K562 (cell line): ENCODE data around the gene NAXE. TPM values are rescaled to one million over a fixed set of nuclear protein-coding genes. Genes with fewer than 3 reads are reported as not detected.

ENCODE experiments used
- ASH1L ChIP-seq: fragments of 450-650 bp; IDR thresholded peaks from 2 replicates; pipeline ENCODE4 v1.6.1; 2018; ENCODE audit warnings: borderline replicate concordance, mild to moderate bottlenecking, low read depth; ENCODE audit not compliant: partially characterized antibody
- CHD4 ChIP-seq: fragments of 200-600 bp; sonication (generic); IDR thresholded peaks from 3 replicates; pipeline ENCODE4 v1.6.1; 2012; ENCODE audit warnings: low read depth, mild to moderate bottlenecking, mixed read lengths, low read length, inconsistent platforms; ENCODE audit not compliant: insufficient read depth, insufficient replicate concordance, poor library complexity, severe bottlenecking
- FOSL1 ChIP-seq: fragments of 200-800 bp; sonication (Bioruptor generic); conservative IDR thresholded peaks from 2 replicates; pipeline ENCODE4 v1.6.1; 2016; ENCODE audit warnings: missing genetic modification characterization, missing compliant biosample characterization
- MED1 ChIP-seq: sonication (generic); formaldehyde crosslinking; IDR thresholded peaks from 2 replicates; pipeline ENCODE4 v1.8.1; 2023; ENCODE audit warnings: missing genetic modification reagents, borderline replicate concordance
- MEF2D ChIP-seq: conservative IDR thresholded peaks from 2 replicates; pipeline ENCODE4 v1.6.1; 2016; ENCODE audit warnings: low read depth, missing genetic modification characterization, missing compliant biosample characterization
- NELFE ChIP-seq: IDR thresholded peaks from 2 replicates; pipeline ENCODE4 v1.6.1; 2011; ENCODE audit warnings: mild to moderate bottlenecking; ENCODE audit not compliant: insufficient read depth, insufficient read length
- NFIX ChIP-seq: fragments of 250-450 bp; sonication (Bioruptor Pico); IDR thresholded peaks from 2 replicates; pipeline ENCODE4 v1.4.0; 2020; ENCODE audit warnings: low read depth, mild to moderate bottlenecking, moderate library complexity
- SAFB ChIP-seq: fragments of 200-400 bp; formaldehyde crosslinking; IDR thresholded peaks from 2 replicates; pipeline ENCODE4 v1.6.1; 2017; ENCODE audit warnings: low read depth, low read length, borderline replicate concordance
- TAF7 ChIP-seq: fragments of 450-650 bp; IDR thresholded peaks from 2 replicates; pipeline ENCODE4 v1.6.1; 2016; ENCODE audit warnings: missing genetic modification characterization, missing compliant biosample characterization
- WHSC1 ChIP-seq: IDR thresholded peaks from one replicate; pipeline ENCODE4 v1.6.1; 2012; ENCODE audit warnings: low read length, control low read depth, inconsistent platforms
- polyA plus RNA-seq, 8 experiments: library from polyadenylated mRNA; depleted of rRNA in 4 of 8; stranded (reverse) in 5 of 8; unstranded in 3 of 8; fragments of >200 nt; fragmentation: Nextera tagmentation in 2 of 8; fragmentation: Illumina TruSeq in 1 of 8; extraction: Ambion mirVana in 2 of 8; extraction: Trizol in 1 of 8; gene quantifications; 2 replicates each; pipeline versions ENCODE4 v1.2.1 to v1.2.3, GENCODE V29; 2011 to 2014; ENCODE audit warnings: inconsistent platforms in 1 of 8, missing spikeins in 1 of 8
- total RNA-seq, 7 experiments: library from RNA; depleted of rRNA in 6 of 7; stranded (reverse); fragments of >200 nt in 6 of 7; fragmentation: Illumina TruSeq in 2 of 7; extraction: Trizol in 2 of 7; gene quantifications; 2 replicates each; pipeline versions ENCODE4 v1.2.1 to v1.2.3, GENCODE V29; 2011 to 2021; ENCODE audit warnings: low replicate concordance in 1 of 7
- TF ChIP-seq, protein P1 (sequence below): fragments of 250-450 bp; sonication (Bioruptor Pico); IDR thresholded peaks from 2 replicates; pipeline ENCODE4 v1.8.0; 2021; ENCODE audit warnings: moderate library complexity, mild to moderate bottlenecking, inconsistent platforms
- TF ChIP-seq, protein P2 (sequence below): fragments of 250-450 bp; sonication (Bioruptor Pico); IDR thresholded peaks from 2 replicates; pipeline ENCODE4 v1.5.0; 2021; ENCODE audit warnings: mild to moderate bottlenecking, borderline replicate concordance
- TF ChIP-seq, protein P3 (sequence below): fragments of 250-450 bp; sonication (Bioruptor Pico); IDR thresholded peaks from 2 replicates; pipeline ENCODE4 v1.5.0; 2021; ENCODE audit warnings: mild to moderate bottlenecking, moderate library complexity
- TF ChIP-seq, protein P4 (sequence below): fragments of 450-650 bp; formaldehyde crosslinking; conservative IDR thresholded peaks from 2 replicates; pipeline ENCODE4 v1.4.0; 2022; ENCODE audit warnings: mild to moderate bottlenecking, missing genetic modification characterization
- TF ChIP-seq, protein P5 (sequence below), 3 experiments: fragments of 200-800 bp in 1 of 3; sonication (Bioruptor generic) in 1 of 3; sonication (generic) in 1 of 3; formaldehyde crosslinking in 1 of 3; IDR thresholded peaks; 2 replicates each; pipeline versions ENCODE4 v1.6.1 to v1.8.0; 2016 to 2022; ENCODE audit warnings: mild to moderate bottlenecking in 2 of 3, missing compliant biosample characterization in 2 of 3, missing genetic modification characterization in 2 of 3, missing genetic modification reagents in 1 of 3
- TF ChIP-seq, protein P6 (sequence below): sonication (generic); formaldehyde crosslinking; IDR thresholded peaks from 2 replicates; pipeline ENCODE4 v1.8.0; 2022; ENCODE audit warnings: missing genetic modification reagents, mild to moderate bottlenecking, moderate library complexity, borderline replicate concordance

The NAXE gene
- total and polyA plus RNA-seq, 9 of the 15 experiments (the other 6 are each of a cell fraction or from before 2014, with no cell fraction given), result 27.3 to 137 (median 90.0) TPM

DNA sequence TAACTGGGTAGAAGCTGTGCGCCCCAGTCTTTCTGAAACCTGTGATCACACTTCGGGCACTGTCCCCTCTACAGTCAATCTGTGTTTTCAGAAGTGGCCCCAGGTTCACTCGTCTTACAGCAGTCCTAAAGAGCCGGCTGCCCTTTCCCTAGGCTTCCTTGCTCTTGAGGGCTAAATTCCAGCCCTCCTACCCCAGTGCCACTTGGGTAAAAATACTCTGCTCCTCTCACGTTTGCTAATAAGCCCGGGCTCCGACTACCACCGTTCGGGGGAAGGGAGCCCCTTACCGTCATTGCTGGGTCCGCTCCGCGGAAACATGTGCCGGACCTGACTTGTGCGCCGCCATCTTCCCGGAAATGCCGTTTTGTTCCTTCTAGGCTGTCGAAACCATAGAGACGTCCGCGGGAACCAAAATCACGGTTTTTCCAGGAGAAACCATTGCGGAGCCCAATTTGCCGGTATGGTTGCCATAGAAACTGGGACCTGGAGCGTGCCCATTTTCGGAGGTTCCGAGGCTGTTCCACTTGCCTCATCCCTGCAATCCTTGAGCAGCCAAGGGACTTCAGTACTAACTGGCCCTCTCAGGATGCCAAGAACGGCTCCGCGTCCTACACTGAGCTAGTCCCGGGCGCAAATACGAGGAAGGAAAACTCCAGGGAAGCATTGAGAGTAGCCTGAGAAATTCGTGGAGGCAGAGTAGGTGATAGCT is 9.7 kb downstream of the NAXE start, which contains the start of gene GPATCH4 (continued):
- TF ChIP-seq, protein P1, sequence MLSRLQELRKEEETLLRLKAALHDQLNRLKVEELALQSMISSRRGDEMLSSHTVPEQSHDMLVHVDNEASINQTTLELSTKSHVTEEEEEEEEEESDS (CRISPR knock-in tag), result no peak
- no peak for TF ChIP-seq FOSL1 (tag)
- TF ChIP-seq, protein P2, sequence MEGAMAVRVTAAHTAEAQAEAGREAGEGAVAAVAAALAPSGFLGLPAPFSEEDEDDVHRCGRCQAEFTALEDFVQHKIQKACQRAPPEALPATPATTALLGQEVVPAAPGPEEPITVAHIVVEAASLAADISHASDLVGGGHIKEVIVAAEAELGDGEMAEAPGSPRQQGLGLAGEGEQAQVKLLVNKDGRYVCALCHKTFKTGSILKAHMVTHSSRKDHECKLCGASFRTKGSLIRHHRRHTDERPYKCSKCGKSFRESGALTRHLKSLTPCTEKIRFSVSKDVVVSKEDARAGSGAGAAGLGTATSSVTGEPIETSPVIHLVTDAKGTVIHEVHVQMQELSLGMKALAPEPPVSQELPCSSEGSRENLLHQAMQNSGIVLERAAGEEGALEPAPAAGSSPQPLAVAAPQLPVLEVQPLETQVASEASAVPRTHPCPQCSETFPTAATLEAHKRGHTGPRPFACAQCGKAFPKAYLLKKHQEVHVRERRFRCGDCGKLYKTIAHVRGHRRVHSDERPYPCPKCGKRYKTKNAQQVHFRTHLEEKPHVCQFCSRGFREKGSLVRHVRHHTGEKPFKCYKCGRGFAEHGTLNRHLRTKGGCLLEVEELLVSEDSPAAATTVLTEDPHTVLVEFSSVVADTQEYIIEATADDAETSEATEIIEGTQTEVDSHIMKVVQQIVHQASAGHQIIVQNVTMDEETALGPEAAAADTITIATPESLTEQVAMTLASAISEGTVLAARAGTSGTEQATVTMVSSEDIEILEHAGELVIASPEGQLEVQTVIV (CRISPR knock-in tag), result no peak
- TF ChIP-seq WHSC1, result no peak
- TF ChIP-seq CHD4, result no peak
- no peak for TF ChIP-seq NFIX (CRISPR knock-in tag)
- no peak for TF ChIP-seq SAFB
- no peak for TF ChIP-seq MED1
- TF ChIP-seq, protein P3, sequence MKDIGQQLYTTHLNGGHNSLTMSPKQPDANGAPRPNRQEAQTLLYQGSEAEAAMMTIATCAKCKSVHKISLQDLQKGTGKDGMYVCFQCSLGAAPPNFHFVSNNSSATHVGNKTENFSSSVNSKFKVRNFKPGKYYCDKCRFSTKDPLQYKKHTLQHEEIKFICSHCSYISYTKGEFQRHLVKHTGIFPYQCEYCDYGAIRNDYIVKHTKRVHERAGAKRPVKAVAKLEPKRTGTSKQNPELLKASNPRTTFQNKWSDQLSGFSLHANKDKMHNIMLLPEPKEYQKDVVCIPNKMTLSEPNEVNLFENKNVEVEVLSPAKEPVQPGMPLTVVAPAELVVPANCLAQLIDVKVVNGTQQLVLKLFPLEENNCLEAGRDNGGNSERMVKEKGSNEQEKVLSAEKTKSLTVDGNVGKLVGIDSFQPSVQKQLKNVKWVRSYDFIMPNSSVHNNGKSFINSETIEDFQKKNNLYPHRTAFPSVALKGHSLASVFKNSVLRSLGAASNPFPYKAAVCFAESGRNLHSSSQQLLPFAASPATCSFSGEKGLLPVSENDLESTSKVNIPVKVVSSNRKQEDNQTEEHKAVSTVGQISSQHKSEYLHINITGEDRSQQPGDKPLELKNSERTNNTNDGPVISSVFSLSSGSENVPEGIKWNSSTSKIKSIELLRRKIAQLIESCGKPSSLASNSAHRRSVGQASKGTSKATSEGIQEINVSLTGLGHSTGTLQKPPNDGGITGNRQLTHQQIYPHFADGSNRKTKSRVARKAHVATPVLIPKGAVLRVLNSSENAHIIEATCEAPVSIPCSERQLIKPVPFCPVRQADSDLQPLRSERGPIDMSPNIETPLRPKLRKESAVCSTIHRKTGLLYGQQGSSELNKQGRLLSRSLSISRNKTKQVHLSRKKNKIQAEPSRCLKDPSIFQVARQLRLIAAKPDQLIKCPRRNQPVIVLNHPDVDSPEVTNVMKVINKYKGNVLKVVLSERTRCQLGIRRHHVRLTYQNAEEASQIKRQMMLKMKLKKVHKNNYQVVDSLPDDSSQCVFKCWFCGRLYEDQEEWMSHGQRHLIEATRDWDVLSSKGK (CRISPR knock-in tag), result no peak
- TF ChIP-seq ASH1L, result no peak
- TF ChIP-seq, protein P4, sequence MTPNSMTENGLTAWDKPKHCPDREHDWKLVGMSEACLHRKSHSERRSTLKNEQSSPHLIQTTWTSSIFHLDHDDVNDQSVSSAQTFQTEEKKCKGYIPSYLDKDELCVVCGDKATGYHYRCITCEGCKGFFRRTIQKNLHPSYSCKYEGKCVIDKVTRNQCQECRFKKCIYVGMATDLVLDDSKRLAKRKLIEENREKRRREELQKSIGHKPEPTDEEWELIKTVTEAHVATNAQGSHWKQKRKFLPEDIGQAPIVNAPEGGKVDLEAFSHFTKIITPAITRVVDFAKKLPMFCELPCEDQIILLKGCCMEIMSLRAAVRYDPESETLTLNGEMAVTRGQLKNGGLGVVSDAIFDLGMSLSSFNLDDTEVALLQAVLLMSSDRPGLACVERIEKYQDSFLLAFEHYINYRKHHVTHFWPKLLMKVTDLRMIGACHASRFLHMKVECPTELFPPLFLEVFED (CRISPR knock-in tag), result no peak
- TF ChIP-seq NELFE, result no peak
- TF ChIP-seq TAF7, result peak; percentile 81
- TF ChIP-seq, protein P5, sequence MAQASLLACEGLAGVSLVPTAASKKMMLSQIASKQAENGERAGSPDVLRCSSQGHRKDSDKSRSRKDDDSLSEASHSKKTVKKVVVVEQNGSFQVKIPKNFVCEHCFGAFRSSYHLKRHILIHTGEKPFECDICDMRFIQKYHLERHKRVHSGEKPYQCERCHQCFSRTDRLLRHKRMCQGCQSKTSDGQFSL (CRISPR knock-in tag; IDR thresholded peaks at IDR 0.05), result no peak
- TF ChIP-seq, protein P5 (tag; IDR thresholded peaks at IDR 0.05), result no peak
- TF ChIP-seq MEF2D (tag), result no peak
- TF ChIP-seq, protein P6, sequence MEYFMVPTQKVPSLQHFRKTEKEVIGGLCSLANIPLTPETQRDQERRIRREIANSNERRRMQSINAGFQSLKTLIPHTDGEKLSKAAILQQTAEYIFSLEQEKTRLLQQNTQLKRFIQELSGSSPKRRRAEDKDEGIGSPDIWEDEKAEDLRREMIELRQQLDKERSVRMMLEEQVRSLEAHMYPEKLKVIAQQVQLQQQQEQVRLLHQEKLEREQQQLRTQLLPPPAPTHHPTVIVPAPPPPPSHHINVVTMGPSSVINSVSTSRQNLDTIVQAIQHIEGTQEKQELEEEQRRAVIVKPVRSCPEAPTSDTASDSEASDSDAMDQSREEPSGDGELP (CRISPR knock-in tag), result peak; percentile 80
